Ovary (tissue), 3 donors: ENCODE results near the gene MAST1.

Experiments
- CTCF ChIP-seq, 3 donors: fragments of 450-650 bp in 2 of 3; fragments of 200-600 bp in 1 of 3; IDR thresholded peaks; one replicate each; pipeline versions ENCODE4 v1.5.1 to v1.8.0; 2016 to 2022; ENCODE audit warnings: antibody characterized with exemption in 3 of 3, mild to moderate bottlenecking in 1 of 3
- POLR2A ChIP-seq: fragments of 450-650 bp; IDR thresholded peaks from one replicate; pipeline ENCODE4 v1.6.1; 2017; ENCODE audit warnings: antibody characterized with exemption, mild to moderate bottlenecking, moderate library complexity
- donor health status: DM: no; HTN: no; CAD: no.

GRCh38 chr19:12899891-12900518 is 61.7 kb downstream of the MAST1 start:
- no peak for TF ChIP-seq CTCF (IDR thresholded peaks at IDR 0.05)
- no peak for TF ChIP-seq POLR2A
